Muscle of leg (tissue), 11 donors: ENCODE data around the gene GABBR2. TPM values are rescaled to one million over a fixed set of nuclear protein-coding genes. Genes with fewer than 3 reads are reported as not detected.

Experiments used
- DNase-seq: peaks from one replicate; pipeline ENCODE4 v3.0.0; 2013
- H3K27ac ChIP-seq: one replicate; pipeline ENCODE4 v1.5.1; 2013; ENCODE audit warnings: mild to moderate bottlenecking, low read length, control low read depth
- H3K27me3 ChIP-seq: one replicate; pipeline ENCODE4 v1.6.1; 2013; ENCODE audit warnings: low read length; ENCODE audit not compliant: control insufficient read depth, insufficient read depth
- H3K36me3 ChIP-seq: one replicate; pipeline ENCODE4 v1.6.1; 2013; ENCODE audit warnings: low read length; ENCODE audit not compliant: control insufficient read depth, insufficient read depth
- H3K4me1 ChIP-seq: one replicate; pipeline ENCODE4 v1.6.1; 2013; ENCODE audit warnings: low read length; ENCODE audit not compliant: control insufficient read depth, insufficient read depth
- H3K4me3 ChIP-seq: one replicate; pipeline ENCODE4 v1.5.1; 2013; ENCODE audit warnings: low read length, control low read depth
- H3K9me3 ChIP-seq: replicated peaks from 2 replicates; pipeline ENCODE4 v1.6.1; 2013; ENCODE audit warnings: low read depth, low read length; ENCODE audit not compliant: control insufficient read depth
- WGBS: methylation state at CpG from one replicate; pipeline ENCODE4 v1.1.5; 2013; ENCODE audit warnings: missing lambda C conversion rate; ENCODE audit not compliant: insufficient coverage; 5-methylcytosine and 5-hydroxymethylcytosine counted together
- polyA plus RNA-seq, 8 donors: library from polyadenylated mRNA; unstranded; fragments of 120-200 nt; gene quantifications; one replicate each; pipeline versions ENCODE4 v1.2.1 to v1.2.3, GENCODE V29; 2013; ENCODE audit warnings: inconsistent platforms in 1 of 8, low replicate concordance in 1 of 8; ENCODE audit not compliant: insufficient read length in 8 of 8, insufficient read depth in 1 of 8
- total RNA-seq: library from RNA; stranded (reverse); fragments of 120-200 nt; gene quantifications from one replicate; pipeline ENCODE4 v1.2.4, GENCODE V29; 2013

GABBR2 gene
- total and polyA plus RNA-seq, 9 donors, result 0.35 to 1.6 (median 0.89) TPM

DNA sequence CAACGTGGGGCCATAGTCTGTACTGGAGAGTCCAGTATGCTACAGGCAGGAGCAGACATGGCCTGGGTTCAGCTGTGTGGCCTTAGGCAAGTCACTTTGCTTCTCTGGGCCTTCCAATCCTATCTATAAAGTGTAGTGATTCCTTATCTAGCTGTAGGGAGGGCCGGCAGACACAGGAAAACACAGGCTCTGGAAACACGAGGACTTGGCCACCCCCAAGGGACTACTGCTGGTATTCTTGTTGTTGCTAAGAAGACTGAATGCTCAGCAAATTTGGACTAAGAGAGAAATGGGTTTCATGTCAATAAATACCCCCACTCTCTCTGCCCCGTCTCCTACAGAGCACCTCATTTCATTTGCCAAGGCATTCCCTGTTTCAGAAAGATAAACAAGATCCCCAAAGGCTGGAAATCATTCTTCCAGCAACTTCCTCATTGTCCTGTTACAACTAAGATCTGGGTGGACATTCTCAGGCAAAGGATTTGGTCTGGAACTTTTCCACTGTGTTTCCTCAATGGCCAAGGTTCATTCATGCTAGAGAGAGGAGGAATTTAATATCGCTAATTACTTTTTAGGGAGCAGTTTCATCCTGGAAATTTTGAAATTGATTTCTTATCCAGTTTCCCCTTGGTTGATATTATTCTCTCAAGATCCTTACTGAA is 105.8 kb downstream of the GABBR2 start:
- no peaks in the 10 kb centered on the region for H3K4me1 ChIP-seq
- no peaks in the 10 kb centered on the region for H3K36me3 ChIP-seq
- no peaks in the 10 kb centered on the region for H3K9me3 ChIP-seq
- H3K27ac ChIP-seq, result no peak overlapping the region
- H3K27me3 ChIP-seq, result peaks cover 2% of the 10 kb centered on the region
- DNase-seq, result peak; percentile 28
- 21% methylated on average over 3 of the region's 5 CpGs for WGBS
- no peak overlapping the region for H3K4me3 ChIP-seq

DNA sequence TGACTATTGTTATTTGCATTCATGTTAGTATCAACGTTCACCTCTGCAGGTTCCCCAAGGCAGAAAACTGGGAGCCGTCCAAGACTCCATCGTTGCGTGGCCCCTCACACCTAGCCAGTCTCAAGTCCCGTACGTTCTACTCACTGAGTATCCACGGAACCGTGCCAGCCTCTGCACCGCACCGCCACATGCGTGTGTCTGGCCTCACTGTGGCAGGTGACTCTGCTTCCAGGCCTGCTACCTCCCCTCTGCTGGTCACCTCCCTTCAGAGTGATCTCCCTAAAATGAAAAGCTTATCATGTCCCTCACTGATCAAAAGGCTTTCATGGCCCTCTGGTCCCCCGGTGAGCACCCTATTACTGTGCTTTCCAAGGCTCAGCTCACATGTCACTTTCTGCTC is 108.1 kb downstream of the GABBR2 start:
- no peak overlapping the region for H3K27ac ChIP-seq
- no peak for DNase-seq
- 88% methylated on average over 12 of the region's 12 CpGs for WGBS
- H3K4me3 ChIP-seq, result no peak overlapping the region
- H3K27me3 ChIP-seq, result peaks cover 2% of the 10 kb centered on the region
- H3K9me3 ChIP-seq, result no peaks in the 10 kb centered on the region
- no peaks in the 10 kb centered on the region for H3K36me3 ChIP-seq
- H3K4me1 ChIP-seq, result no peaks in the 10 kb centered on the region

DNA sequence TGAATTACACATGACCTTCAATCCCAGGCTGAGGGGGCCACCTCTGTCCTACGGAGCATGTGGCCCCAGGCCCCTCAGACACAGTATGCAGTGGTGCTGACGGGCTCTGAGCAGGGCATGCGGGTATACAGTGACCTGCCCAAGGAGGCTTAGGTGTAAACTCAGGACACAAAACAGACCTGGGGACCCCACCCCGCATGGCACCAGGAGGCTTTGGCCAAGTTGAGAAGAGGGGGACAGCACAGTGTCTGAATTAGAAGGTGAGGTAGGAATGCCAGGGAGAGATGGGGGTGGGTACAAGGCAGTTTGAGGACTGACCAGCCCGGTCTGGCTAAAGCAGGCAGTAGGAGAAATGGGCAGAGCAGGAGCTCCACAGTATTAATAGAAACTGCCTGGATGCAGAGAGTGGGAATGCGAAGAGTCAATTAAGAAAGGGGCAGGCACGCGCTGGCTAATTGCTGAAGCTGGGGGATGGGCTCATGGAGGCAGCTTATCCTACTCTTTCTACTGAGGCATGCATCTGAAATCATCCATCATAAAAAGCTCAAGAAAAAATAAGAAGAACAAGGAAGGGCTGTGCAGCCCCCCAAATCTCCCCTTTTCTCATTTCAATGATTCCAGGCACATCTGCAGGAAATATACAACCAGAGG is 109.0 kb downstream of the GABBR2 start:
- DNase-seq, result no peak
- Histone ChIP-seq H3K4me1 (no peaks in the 10 kb centered on the region), H3K4me3 (no peak overlapping the region), H3K36me3 (no peaks in the 10 kb centered on the region), H3K27ac (no peak overlapping the region), H3K9me3 (no peaks in the 10 kb centered on the region), H3K27me3 (no peaks in the 10 kb centered on the region)
- 72% methylated on average over 6 of the region's 8 CpGs for WGBS

DNA sequence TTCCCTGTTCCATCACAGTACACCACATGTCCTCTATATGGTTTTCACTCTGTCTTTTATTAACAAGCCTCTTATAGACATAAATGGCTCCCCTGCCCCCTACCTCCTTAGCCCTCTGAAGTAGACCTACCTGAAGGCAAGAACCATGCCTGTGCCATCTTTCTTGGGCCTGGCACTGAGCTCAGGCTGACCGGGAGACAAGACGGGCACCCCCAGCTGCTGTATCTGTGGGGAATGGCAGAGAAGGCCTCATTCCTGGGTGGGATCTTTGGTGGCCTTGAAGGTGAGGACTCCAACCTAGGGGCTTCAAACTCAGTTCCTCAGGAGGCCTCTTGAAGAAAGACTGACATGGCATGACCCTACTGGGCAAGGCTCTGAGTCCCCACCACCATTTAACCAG is 109.9 kb downstream of the GABBR2 start:
- no peak overlapping the region for H3K27ac ChIP-seq
- WGBS, result 100% methylated on average over 1 of the region's 2 CpGs
- H3K9me3 ChIP-seq, result no peaks in the 10 kb centered on the region
- DNase-seq, result no peak
- no peaks in the 10 kb centered on the region for H3K4me1 ChIP-seq
- H3K27me3 ChIP-seq, result no peaks in the 10 kb centered on the region
- no peak overlapping the region for H3K4me3 ChIP-seq
- H3K36me3 ChIP-seq, result no peaks in the 10 kb centered on the region

DNA sequence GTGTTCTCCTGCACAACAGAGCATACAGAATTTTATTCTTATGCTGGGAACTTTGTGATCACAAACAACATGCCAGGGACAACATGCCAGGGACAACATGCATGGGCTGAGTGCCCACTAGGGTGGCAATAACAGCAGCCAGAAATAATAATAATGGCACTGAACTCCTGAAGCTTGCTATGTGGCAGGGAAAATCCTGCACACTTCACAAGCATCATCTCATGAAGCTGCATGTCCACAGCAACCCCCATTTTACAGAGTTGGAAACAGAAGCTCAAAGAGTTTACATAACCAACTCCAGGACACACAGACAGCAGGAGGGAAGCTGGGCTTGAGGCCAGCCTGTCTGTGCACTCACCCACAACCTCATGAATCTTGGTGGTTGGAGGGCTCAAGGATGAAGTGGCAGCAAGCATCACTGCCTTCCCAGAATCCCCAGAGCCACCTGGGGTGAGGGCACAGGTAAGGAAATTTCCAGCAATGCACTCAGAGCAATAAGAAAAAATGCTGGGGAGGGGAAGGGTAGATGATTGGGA is 111.4 kb downstream of the GABBR2 start:
- Histone ChIP-seq H3K36me3 (no peaks in the 10 kb centered on the region), H3K4me3 (no peak overlapping the region), H3K27ac (no peak overlapping the region), H3K9me3 (no peaks in the 10 kb centered on the region), H3K27me3 (no peaks in the 10 kb centered on the region), H3K4me1 (no peaks in the 10 kb centered on the region)
- no peak for DNase-seq

DNA sequence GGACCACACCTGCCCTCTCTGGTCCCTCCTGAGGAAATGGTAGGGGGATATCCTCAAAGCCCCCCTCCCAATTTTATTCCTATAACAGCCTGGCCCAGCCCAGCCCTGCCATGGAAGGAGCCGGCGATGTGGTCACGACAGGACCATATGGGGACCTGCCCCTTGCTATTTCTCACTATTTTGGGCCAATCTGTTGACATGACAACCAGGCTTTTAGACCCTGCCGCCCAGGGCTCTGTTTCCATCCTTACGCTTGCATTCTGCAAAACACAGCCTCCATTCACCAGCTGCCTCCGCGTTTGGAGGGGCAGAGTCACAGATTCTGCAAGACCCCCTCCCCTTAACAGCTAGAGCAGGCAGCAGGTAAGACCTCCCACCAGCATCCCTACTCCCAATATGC is 112.2 kb downstream of the GABBR2 start:
- Histone ChIP-seq H3K9me3 (no peaks in the 10 kb centered on the region), H3K27me3 (no peaks in the 10 kb centered on the region), H3K4me1 (no peaks in the 10 kb centered on the region), H3K27ac (no peak overlapping the region), H3K4me3 (no peak overlapping the region), H3K36me3 (no peaks in the 10 kb centered on the region)
- WGBS, result 40% methylated on average over 7 of the region's 7 CpGs
- DNase-seq, result no peak

DNA sequence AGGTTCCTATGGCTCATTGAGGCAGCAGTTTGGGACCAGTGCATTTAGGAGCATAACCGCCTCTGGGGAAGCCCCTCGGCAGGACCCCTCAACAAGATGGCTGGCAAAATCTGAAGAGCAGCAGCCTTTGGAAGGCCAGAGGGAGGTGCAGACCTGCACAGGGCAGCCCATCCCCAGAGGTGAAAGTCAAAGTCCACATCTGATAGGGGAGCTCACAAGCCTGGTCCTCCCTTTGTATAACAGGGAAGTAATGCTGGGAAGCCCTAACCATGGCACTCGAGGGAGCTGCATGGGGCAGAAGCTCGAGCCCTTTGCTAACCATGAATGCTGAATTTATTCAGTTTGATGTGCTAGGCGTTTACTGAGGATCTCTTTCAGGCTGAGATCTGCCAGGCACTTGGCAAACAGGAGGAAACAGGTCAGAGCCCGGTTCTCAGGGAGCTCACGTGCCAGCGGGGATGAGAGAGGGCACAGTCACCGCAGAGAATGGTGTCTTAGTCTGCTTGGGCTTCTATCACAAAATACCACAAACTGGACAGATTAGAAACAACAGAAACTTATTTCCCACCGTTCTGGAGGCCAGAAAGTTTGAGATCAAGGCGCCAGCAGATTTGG is 114.1 kb downstream of the GABBR2 start:
- no peaks in the 10 kb centered on the region for H3K36me3 ChIP-seq
- no peaks in the 10 kb centered on the region for H3K9me3 ChIP-seq
- H3K4me1 ChIP-seq, result no peaks in the 10 kb centered on the region
- no peak overlapping the region for H3K4me3 ChIP-seq
- no peak overlapping the region for H3K27ac ChIP-seq
- no peak for DNase-seq
- no peaks in the 10 kb centered on the region for H3K27me3 ChIP-seq
- WGBS, result 81% methylated on average over 7 of the region's 11 CpGs

DNA sequence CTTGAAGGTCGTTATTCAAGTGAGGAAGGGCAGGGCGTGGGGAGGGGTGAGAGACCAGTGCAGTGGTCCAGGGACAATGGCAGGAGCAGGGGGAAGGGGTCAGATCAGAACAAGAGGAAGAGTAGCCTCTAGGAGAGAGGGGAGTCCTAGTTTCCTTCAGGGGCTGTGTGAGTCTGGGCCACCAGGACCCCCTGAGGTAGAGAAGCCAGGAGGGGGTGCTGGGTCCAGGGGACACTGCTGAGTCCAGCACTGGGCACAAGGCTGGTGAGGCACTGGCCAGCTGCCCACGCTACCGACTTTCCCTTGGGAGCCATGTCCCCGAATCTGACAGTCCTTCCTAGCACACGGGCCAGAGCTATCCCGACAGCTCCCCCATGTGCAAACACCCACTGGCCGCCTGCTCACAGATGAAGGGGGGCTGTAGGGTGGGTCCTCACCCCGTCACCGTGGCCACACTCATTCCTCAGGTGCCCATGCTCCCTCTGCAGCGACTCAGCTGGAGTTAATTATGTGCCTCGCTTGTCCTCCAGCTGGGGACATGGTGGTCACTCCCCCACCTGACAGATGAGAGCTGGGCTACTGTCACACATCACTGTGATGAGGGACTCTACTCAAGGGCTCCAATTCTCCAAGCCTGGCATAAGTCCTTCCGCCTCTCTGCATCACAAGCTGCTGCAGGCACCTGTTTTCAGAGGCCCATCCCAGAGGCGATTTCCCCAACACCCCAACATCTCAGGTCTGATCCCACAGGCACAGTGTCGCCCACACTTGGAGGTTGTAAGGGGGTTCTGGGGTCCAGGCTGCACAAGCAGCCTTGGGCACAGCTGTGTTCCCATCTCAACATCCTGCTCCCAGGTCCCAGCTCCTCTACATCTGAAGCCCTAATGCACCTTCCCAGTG is 115.1 kb downstream of the GABBR2 start:
- WGBS, result 59% methylated on average over 5 of the region's 15 CpGs
- no peaks in the 10 kb centered on the region for H3K4me1 ChIP-seq
- H3K36me3 ChIP-seq, result no peaks in the 10 kb centered on the region
- H3K27me3 ChIP-seq, result peaks cover 3% of the 10 kb centered on the region
- no peaks in the 10 kb centered on the region for H3K9me3 ChIP-seq
- no peak overlapping the region for H3K27ac ChIP-seq
- no peak overlapping the region for H3K4me3 ChIP-seq
- DNase-seq, result no peak

DNA sequence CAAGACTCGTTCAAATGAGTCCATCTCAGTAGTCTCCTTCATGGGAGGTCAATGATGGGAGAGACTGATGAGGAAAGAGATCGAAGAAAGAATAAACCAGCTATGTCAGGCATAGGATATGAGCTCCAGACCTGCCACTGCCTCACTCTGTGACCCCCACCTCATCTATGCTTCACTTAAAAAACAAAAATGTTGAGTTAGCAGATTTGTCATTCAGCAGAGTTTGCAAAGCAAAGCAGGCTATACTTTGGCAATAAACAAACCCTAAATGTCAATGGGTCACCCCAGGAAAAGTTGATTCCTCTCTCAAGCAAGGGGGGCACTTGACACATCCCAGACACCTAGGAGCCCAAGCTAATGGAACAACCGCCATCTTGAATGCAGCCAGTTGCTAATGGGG is 117.0 kb downstream of the GABBR2 start:
- no peaks in the 10 kb centered on the region for H3K9me3 ChIP-seq
- no peak for DNase-seq
- H3K27me3 ChIP-seq, result peaks cover 3% of the 10 kb centered on the region
- no peaks in the 10 kb centered on the region for H3K36me3 ChIP-seq
- H3K4me3 ChIP-seq, result no peak overlapping the region
- H3K4me1 ChIP-seq, result no peaks in the 10 kb centered on the region
- no CpG with 5 or more reads among the region's 3 CpGs for WGBS
- no peak overlapping the region for H3K27ac ChIP-seq

DNA sequence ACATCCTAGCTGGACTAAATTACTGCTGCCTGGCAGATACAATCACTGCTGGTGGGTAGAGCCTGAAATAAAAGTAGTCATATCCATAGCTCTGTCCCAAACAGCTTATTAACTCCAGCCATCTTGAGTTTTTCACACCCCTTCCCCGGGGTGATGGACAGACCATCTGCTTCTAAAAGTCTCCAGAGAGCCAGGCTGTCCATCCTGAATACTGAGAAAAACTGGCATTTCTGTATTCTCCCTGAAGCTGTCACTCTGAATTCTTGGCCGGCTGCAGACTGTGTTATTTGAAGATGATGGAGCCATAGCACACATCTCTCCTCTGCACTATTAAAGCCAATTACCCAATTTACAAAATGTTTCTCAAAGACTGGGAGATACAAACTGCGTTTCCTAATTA is 118.6 kb downstream of the GABBR2 start:
- no peak for DNase-seq
- Histone ChIP-seq H3K4me3 (no peak overlapping the region), H3K4me1 (no peaks in the 10 kb centered on the region), H3K9me3 (no peaks in the 10 kb centered on the region), H3K27ac (no peak overlapping the region), H3K36me3 (no peaks in the 10 kb centered on the region), H3K27me3 (peaks cover 3% of the 10 kb centered on the region)
- WGBS, result no CpG with 5 or more reads among the region's 3 CpGs
